Stomach smooth muscle (tissue), 2 donors: Measurements from ENCODE around the gene MRPS23.
A peak's percentile ranks its signal among the peaks of the same experiment; 100 is the strongest.

Experiments
- H3K27ac ChIP-seq: one replicate; pipeline ENCODE4 v1.7.0; 2013; ENCODE audit warnings: mild to moderate bottlenecking, low read length, inconsistent platforms
- H3K27me3 ChIP-seq, 2 donors: one replicate each; pipeline ENCODE4 v1.7.0; 2013; ENCODE audit warnings: low read length in 2 of 2; ENCODE audit not compliant: insufficient read depth in 2 of 2, control insufficient read depth in 1 of 2
- H3K36me3 ChIP-seq, 2 donors: one replicate each; pipeline ENCODE4 v1.7.0; 2013; ENCODE audit warnings: low read length in 2 of 2; ENCODE audit not compliant: control insufficient read depth in 2 of 2, insufficient read depth in 2 of 2
- H3K4me1 ChIP-seq: one replicate; pipeline ENCODE4 v1.7.0; 2013; ENCODE audit warnings: low read length; ENCODE audit not compliant: control insufficient read depth, insufficient read depth
- H3K4me3 ChIP-seq, 2 donors: one replicate each; pipeline ENCODE4 v1.7.0; 2013; ENCODE audit warnings: low read length in 2 of 2
- H3K9ac ChIP-seq, 2 donors: one replicate each; pipeline ENCODE4 v1.7.0; 2013; ENCODE audit warnings: low read length in 2 of 2, mild to moderate bottlenecking in 1 of 2
- H3K9me3 ChIP-seq, 2 donors: one replicate each; pipeline ENCODE4 v1.7.0; 2013; ENCODE audit warnings: low read length in 2 of 2; ENCODE audit not compliant: control insufficient read depth in 2 of 2
- donor health status: healthy.
- donor health status: Pancreatic carcinoma.

MRPS23 gene

DNA sequence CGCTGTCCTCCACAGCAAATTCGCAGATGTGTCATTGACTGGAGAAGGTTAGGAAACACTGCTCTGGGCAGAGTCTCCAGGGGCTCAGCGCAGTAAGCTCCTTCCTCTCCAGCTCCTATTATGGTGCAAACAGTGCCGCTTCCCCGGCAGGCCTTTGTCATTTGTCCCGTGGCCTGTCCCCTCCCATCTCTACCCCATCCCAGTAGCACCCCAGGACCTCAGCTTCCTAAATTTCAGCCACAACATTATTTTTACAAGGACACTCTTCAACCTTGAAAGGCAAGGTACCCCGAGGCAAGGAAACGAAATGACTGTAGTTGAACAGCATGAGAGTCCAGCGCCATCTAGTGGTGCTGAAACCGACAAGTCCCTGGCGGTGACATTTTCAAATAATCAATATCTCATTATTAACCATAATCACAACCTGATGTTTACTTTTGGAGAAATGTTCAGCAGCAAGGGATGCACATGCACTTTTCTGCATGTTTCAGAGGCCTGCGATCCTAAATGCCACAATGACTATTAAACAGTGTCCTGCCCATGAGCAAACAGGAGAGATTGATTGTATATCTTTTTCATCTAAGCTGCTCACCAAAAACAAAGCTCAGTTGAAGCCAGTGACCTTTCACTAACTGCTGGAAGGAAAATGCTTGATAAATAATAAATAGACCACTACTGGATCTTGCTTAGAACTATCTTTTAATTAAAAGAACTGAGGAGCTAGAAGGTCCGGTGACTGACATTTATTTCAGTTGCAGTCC is 16.5 kb downstream of the MRPS23 start:
- Histone ChIP-seq H3K9ac (peak overlapping the region; percentile 45 to 85), H3K4me1 (peaks cover 22% of the 10 kb centered on the region), H3K4me3 (peak overlapping the region; percentile 66 to 84), H3K27ac (peak overlapping the region; percentile 96), H3K9me3 (no peaks in the 10 kb centered on the region), H3K36me3 (peaks cover 3 to 6% of the 10 kb centered on the region in 2 donors), H3K27me3 (no peaks in the 10 kb centered on the region)

DNA sequence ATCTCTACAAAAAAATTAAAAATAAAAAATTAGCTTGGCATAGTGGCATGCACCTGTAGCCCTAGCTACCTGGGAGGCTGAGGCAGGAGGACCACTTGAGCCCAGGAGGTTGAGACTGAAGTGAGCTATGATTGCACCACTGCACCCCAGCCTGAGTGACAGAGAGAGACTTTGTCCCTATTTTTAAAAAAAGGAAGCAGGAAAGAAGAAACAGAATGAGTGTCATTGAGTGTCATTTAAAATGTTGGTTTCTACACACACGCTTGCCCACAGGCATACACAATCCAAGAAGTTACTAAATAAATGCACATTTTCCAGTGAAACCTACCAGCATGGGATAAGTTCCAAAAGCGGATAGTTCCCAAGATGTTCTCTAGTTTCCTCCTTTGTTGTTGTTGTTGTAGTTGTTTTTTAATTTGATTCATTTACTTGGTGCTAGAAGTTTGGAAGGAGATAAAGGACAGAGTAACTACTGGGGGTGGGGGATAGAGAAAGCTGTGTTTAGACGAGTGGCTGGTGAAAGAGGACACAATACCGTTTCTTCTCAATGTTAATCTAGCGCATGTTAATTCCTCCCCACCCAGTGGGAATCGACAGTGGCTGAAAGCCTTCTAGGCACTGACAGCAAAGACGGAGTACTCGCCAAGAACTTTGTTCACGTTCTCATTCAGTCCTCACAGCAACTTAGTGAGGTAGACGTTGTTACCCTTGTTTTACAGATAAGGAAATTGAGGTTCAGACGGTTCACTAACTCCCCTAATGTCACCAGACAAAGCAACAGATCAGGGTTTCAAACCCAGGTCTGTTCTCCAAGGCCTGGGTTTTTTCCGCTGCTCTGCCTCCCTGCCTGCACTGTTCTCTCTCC is 17.3 kb downstream of the MRPS23 start:
- peak overlapping the region; percentile 66 to 84 for H3K4me3 ChIP-seq
- H3K4me1 ChIP-seq: peaks cover 22% of the 10 kb centered on the region
- H3K36me3 ChIP-seq: peaks cover 1 to 5% of the 10 kb centered on the region in 2 donors
- H3K9me3 ChIP-seq: no peaks in the 10 kb centered on the region
- H3K27me3 ChIP-seq: no peaks in the 10 kb centered on the region
- H3K9ac ChIP-seq: peak overlapping the region; percentile 45 to 85
- H3K27ac ChIP-seq: peak overlapping the region; percentile 96

DNA sequence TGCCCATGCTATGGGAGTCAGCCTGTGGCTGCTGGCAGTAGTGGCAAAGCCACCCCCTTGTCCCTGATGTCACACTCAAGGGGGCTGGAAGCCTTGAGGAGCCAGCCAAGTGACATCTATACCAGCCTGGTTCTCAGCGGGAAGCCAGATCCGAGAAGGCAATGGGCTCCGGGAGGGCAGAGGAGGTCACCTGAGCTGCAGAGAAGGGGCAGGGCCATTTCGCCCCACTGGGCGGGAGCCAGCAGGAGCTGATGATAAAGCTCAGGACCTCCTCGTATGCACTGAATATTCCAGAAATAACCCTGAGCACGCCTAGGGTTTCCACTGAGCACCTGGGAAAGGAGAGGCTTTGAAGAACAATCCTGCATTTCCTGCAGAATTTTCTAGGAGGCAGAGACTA is 19.0 kb downstream of the MRPS23 start:
- H3K4me1 ChIP-seq: peaks cover 22% of the 10 kb centered on the region

DNA sequence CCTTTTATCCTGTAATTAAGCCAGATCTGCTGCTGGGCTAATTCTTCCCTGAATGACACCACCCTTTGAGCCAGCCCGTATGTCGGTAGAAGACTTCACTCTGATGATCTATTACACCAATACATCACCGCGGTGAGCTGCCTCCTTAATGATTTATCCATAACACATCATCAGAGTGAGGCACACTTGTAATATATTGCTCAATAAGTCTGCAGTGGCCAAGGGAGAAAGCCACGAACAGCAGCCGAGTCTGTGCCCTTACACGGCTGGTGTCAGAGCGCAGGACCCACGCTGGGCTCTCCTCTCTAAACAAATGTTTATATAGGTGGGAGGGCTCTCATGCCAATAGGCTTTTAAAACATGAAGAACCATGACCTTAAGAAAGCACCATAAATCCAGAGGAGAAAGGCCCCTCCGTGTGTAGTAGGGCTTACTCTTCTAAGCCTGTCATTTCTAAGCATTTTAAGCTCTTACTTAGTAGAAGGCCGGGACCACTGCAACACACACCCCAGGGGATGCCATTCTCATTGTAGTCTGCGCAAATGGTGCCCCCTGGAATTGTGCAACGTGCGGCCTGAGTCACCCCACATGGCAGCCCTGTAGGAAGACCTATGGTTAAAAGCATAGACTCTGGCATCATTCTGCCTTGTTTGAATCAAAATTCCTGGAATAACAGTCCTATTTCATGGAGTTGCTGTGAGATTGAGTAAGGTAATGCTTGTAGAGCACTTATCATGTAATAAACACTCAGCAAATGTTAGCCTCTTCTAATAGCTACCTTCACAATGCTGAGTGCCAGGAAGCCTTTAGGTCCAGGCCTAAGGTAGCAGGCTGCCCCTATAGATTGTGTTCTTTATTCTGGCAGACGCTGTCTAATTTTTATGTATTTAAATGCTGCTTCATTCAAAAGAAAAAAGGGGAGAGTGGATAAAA is 26.1 kb downstream of the MRPS23 start:
- Histone ChIP-seq H3K4me3 (no peak overlapping the region), H3K36me3 (no peaks in the 10 kb centered on the region), H3K27me3 (no peaks in the 10 kb centered on the region), H3K9me3 (no peaks in the 10 kb centered on the region), H3K27ac (no peak overlapping the region), H3K4me1 (no peaks in the 10 kb centered on the region), H3K9ac (no peak overlapping the region)

More for the DNA sequence above, 19.0 kb downstream of the MRPS23 start:
- Histone ChIP-seq H3K9ac (no peak overlapping the region), H3K4me3 (no peak overlapping the region), H3K9me3 (no peaks in the 10 kb centered on the region), H3K27me3 (no peaks in the 10 kb centered on the region), H3K27ac (no peak overlapping the region), H3K36me3 (no peaks in the 10 kb centered on the region)

DNA sequence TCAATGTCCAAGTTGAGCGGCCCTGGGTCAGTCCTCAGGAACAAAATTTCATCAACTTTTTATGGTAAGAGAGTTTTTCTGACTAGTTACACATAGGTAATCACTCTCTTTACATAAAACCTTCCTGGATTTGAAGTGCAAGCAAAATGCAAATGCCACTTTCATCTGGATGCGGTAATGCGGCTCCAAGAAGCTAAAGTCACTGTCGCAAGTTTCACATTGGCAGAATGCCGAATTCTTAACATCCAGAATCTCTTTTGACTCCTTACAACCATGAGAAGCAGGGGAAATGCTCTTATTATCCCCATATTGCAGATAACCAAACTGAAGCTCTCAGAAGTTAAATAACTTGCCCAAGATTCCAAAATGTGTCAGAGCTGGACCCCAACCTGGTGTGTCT is 30.0 kb downstream of the MRPS23 start:
- Histone ChIP-seq H3K9me3 (no peaks in the 10 kb centered on the region), H3K36me3 (no peaks in the 10 kb centered on the region), H3K27me3 (no peaks in the 10 kb centered on the region), H3K9ac (no peak overlapping the region), H3K4me1 (no peaks in the 10 kb centered on the region), H3K27ac (no peak overlapping the region), H3K4me3 (no peak overlapping the region)

DNA sequence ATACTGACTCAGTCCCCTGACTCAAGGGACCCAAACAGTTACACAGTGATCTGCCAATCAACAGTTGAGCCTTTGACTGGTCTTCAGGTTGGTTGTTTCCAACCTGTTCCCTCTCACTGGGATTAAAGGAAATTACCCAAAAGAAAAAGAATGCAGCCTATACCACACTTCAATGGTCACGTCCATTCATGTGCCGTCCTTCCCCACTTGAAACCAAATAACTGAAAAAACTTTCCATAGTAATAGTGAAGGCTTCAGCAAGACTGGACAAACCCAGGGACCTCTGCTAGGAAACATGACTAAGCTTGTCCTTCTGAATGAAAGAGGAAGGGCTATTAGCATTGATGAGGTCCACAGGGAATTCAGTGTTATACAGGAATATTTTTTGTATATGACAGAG is 30.6 kb downstream of the MRPS23 start:
- Histone ChIP-seq H3K9me3 (no peaks in the 10 kb centered on the region), H3K4me3 (no peak overlapping the region), H3K36me3 (no peaks in the 10 kb centered on the region), H3K27ac (no peak overlapping the region), H3K4me1 (no peaks in the 10 kb centered on the region), H3K27me3 (no peaks in the 10 kb centered on the region), H3K9ac (no peak overlapping the region)

DNA sequence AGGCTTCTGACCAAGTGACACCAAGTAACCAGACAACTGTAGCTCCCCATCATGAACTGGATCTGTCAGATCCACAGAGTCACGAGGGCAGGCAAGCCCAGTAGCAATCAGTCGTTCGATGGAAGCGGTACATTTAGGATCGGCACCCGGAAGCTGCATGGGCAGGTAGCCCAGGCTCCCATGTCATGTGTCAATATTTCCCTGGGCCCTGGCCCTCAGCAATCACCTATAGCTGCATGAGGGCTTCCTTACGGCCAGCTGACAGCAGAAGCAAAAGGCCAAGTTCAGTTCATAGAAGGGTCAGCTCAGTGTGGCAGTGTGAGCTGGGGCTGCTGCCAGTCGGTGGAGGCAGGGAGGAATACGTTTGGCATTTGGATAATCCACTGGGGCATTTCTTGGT is 31.8 kb downstream of the MRPS23 start:
- Histone ChIP-seq H3K4me1 (no peaks in the 10 kb centered on the region), H3K27ac (no peak overlapping the region), H3K36me3 (no peaks in the 10 kb centered on the region), H3K9ac (no peak overlapping the region), H3K4me3 (no peak overlapping the region), H3K27me3 (no peaks in the 10 kb centered on the region), H3K9me3 (no peaks in the 10 kb centered on the region)

DNA sequence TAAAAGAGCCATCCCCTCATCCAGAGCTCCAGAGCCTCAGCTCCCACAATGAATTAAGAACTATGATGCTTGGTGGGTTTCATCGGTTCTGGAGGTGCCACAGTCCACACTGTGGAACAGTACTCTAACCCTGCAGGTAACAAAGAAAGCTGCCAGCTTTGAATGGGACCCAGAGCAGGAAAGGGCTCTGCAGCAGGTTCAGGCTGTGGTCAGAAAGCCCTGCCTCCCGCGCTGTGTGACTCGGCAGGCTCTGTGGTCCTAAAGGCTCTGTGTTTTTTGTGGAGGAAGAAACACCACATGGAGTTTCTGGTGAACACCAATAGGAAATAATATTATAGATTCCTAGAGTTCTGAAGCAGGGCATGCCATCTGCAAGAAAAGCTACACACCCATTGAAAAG is 32.5 kb downstream of the MRPS23 start:
- no peak overlapping the region for H3K27ac ChIP-seq

DNA sequence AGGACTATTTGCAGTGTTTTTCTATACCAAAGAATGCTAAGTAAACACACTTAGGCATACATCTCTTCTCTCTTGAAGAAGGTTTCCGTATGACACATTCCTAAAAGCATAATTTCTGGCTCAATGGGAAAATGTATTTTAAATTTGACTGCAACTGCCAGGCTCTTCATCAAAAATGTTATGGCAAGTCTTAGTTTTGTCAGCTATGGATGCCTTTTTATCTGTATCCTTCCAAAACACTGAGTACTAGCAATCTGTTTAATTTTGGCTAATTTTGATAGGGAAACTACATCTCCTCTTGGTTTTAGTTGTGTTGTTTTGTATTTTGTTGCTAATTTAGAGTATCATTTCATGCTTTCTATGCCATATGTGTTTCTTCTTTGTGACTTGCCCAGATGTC is 35.4 kb downstream of the MRPS23 start:
- Histone ChIP-seq H3K27ac (no peak overlapping the region), H3K4me1 (peaks cover 18% of the 10 kb centered on the region), H3K27me3 (no peaks in the 10 kb centered on the region), H3K4me3 (no peak overlapping the region), H3K9me3 (no peaks in the 10 kb centered on the region), H3K36me3 (no peaks in the 10 kb centered on the region), H3K9ac (no peak overlapping the region)

More for the DNA sequence above, 32.5 kb downstream of the MRPS23 start:
- Histone ChIP-seq H3K9ac (no peak overlapping the region), H3K4me1 (no peaks in the 10 kb centered on the region), H3K27me3 (no peaks in the 10 kb centered on the region), H3K4me3 (no peak overlapping the region), H3K36me3 (no peaks in the 10 kb centered on the region), H3K9me3 (no peaks in the 10 kb centered on the region)

DNA sequence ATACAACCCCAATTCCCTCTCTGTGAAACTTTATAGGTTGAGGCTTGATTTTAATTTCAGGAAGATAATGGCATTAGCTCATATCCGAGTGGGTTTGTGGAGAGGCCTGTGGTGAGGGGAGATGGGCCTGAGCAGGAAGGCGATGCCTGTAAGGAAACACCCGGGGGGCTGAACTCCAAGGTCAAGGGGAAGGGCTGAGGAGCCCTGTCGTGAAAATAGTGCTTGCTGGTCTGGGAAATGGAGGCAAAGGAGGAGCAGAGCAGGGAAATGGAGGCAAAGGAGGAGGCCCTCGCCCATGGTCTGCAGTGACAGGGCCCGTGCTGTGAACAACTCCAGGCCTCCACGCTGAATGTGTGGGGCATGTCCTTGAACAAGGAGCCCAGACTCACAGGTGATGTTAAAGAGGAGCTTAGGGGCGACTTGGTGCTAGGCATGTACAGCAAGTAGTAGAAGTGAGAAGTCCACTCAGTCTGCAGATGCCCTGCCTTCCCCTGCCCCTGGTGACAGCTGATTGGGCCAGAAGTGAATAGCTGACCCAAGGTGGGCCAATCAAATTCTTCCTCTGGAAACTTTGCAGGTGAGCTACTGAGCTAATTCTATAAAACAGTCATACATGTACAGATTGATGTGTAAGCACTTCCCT is 38.1 kb downstream of the MRPS23 start:
- H3K4me3 ChIP-seq: no peak overlapping the region
- H3K27ac ChIP-seq: no peak overlapping the region
- no peaks in the 10 kb centered on the region for H3K9me3 ChIP-seq
- H3K4me1 ChIP-seq: peaks cover 18% of the 10 kb centered on the region
- H3K9ac ChIP-seq: no peak overlapping the region
- no peaks in the 10 kb centered on the region for H3K27me3 ChIP-seq
- no peaks in the 10 kb centered on the region for H3K36me3 ChIP-seq
